OCI-LY7 (cell line): Measurements from ENCODE around the gene TUBAL3.

ENCODE experiments used
- CTCF ChIP-seq: fragments of 200-600 bp; sonication (generic); conservative IDR thresholded peaks from 2 replicates; pipeline ENCODE4 v1.5.1; 2014; ENCODE audit warnings: mild to moderate bottlenecking, antibody characterized with exemption, low read length, moderate library complexity, mixed read lengths
- EZH2phosphoT487 ChIP-seq: fragments of 200-600 bp; sonication (generic); IDR thresholded peaks from 2 replicates; pipeline ENCODE4 v1.6.1; 2018; ENCODE audit warnings: low read depth, borderline replicate concordance, mild to moderate bottlenecking, mixed run types, antibody characterized with exemption, low read length, moderate library complexity, mixed read lengths

DNA sequence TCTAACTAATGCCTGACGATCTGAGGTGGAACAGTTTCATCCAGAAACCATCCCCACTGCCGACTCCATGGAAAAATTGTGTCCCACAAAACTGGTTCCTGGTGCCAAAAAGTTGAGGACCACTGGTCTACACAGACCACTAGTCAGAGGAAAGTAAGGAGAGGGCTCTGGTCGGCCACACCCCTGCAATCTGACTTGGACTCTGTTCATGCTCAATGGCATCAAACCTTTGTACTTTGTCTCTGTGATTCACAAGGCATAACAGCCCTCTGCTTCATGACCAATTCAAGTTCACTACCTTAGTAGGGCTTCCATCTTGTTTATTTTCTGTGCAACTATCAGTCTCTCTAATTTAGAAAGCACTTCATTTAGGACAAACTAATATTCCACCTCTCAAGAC lies 1.8 kb downstream of the TUBAL3 start:
- TF ChIP-seq CTCF (no peak), EZH2phosphoT487 (no peak)
